ENCODE measurements around the gene GJA10.
"Not testable (repeated sequence)": the region's sequence is repeated elsewhere in the genome, so short reads cannot be mapped to it uniquely, and the experiment has no call there.

Gene GJA10

GRCh38 chr6:89894169-89894568, at the start of gene GJA10:
GJA10 (plus strand) TSS chr6:89894469; CDS start chr6:89894469, 0 bp downstream.
- DNase-seq = no peak

GRCh38 chr6:89847513-89847912, 46.8 kb upstream of the GJA10 start:
- DNase-seq = not testable (repeated sequence)

DNA sequence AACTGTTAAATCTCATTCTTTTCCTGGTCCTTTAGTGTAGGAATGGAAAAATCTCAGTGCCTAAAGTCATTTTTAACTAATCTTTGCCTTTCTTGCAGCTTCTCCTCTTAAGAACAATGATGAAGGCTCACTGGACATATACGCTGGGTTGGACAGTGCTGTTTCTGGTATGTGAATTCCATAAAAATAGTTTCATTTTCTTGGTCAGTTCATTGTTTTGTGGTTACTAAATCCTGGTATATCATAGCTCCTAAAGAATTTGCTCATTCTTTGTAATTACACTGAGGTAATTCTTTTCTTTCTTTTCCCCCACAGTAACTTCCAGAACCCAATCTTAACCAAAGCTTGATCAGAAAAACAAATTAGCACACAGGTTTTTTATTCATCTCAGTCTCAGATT, 41.2 kb upstream of the GJA10 start:
- DNase-seq = no peak

- no peak for DNase-seq
These were observed 36.2 kb upstream of the GJA10 start for GRCh38 chr6:89858041-89858440.

DNA sequence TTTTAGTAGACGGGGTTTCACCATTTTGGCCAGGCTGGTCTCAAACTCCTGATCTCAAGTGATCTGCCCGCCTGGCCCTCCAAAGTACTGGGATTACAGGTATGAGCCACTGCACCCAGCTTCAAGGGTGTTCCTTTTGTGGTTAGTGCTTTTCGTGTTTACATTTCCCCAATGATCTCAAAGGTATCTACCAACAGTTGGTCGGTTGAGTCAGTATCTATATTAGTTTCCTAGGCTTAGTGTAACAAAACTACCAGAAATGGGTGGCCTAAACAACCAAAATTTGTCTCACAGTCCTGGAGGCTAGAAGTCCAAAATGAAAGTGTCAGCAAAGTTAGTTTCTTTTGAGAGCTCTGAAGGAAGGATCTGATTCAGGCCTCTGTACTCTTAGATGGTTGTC, 34.5 kb upstream of the GJA10 start:
- DNase-seq = no peak

DNA sequence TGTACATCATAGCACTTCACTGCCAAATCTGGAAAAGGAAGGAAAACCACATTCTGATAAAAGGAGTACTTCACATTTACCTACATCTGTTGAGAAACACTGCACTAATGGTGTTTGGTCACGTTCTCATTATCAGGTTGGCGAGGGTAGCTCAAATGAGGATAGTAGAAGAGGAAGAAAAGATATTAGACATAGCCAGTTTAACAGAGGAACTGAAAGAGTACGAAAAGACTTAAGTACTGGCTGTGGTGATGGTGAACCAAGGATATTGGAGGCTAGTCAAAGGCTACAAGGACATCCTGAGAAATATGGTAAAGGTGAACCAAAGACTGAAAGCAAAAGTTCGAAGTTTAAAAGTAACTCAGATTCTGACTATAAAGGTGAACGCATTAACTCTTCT, 32.0 kb upstream of the GJA10 start:
- DNase-seq = no peak

GRCh38 chr6:89862698-89863097, 31.6 kb upstream of the GJA10 start:
- DNase-seq = no peak

- DNase-seq = no peak
These were observed 28.1 kb upstream of the GJA10 start for GRCh38 chr6:89866024-89866678.

DNA sequence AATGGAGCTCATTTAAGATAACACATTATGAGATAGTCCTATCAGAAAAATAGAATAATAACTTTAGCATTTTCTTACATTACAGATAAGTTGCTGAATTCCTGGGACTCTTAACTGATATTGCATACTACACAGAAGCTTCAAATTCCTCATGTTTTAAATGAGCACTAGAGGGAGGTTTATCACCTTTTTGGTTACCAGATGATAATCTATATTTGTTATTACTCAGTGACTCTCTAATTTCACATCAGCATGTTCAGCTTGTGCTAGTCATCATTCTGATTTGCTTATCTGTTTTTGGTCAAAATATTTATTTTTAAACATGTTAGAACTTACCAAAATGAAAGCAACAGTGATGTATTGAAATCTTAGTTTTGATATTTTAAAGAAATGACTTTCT, 20.5 kb upstream of the GJA10 start:
- DNase-seq = no peak

GRCh38 chr6:89874438-89874837, 19.8 kb upstream of the GJA10 start:
- no peak for DNase-seq

- no peak for DNase-seq
These were observed 7.7 kb upstream of the GJA10 start for GRCh38 chr6:89886378-89887120.

DNA sequence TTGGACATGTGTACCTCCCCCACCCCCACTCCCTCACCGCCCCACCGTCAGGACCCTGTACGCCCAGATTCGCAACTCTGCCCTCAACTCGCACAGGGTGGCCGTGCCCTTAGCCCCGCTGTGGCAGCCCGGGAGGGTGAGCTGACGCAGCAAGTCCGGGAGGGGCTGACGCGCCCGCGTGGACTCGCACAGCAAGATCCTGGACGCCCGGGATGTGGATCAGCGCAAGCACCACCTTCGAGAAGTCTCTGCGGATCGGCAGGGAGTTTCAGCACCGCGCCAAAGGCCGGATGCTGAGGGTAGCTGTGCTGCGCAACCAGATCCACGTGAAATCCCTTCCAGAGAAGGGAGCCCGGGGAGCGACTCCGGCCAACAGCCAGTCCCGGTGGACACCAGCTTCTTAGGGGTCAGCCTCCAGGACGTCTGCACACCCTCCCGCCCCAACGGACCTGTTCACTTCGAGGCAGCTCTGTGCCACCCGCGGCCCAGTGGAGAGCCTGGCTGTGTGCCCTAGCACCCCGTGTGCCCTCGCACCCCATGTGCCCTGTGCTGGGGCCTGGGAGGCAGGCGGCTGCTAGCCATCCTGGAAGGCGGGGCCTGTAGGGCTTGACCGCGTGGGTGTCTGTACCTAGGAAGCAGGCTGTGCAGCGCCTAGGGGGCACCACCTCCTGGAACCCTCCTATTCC, 6.7 kb upstream of the GJA10 start:
- no peak for DNase-seq

GRCh38 chr6:89888138-89888514, 6.1 kb upstream of the GJA10 start:
- DNase-seq = no peak

DNA sequence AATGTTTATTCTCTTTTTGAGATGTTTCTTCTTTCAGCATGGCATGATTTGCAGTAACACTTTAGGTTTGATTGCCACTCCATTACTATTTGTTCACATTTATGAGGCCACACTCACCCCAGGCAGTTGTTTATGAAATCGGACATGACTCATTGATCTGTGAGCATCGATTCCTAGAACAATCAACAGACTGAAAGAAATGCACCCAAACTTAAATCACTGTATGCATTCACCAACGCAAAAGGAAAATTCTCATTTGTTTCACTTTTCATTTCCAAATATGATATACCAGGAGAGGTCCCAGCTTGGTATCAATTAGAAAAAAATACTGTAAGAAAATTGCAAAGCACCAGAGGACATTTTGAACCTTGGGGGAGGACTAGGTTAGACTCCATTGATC, 5.4 kb upstream of the GJA10 start:
- no peak for DNase-seq

DNA sequence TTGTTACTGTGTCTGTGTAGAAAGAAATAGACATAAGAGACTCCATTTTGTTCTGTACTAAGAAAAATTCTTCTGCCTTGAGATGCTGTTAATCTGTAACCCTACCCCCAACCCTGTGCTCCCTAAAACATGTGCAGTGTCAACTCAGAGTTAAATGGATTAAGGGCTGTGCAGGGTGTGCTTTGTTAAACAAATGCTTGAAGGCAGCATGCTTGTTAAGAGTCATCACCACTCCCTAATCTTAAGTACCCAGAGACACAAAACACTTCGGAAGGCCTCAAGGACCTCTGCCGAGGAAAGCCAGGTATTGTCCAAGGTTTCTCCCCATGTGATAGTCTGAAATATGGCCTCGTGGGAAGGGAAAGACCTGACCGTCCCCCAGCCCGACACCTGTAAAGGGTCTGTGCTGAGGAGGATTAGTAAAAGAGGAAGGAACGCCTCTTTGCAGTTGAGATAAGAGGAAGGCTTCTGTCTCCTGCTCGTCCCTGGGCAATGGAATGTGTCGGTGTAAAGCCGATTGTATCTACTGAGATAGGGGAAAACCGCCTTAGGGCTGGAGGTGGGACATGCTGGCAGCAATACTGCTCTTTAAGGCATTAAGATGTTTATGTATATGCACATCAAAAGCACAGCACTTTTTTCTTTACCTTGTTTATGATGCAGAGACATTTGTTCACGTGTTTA, 3.3 kb upstream of the GJA10 start:
- DNase-seq = not testable (repeated sequence)

DNA sequence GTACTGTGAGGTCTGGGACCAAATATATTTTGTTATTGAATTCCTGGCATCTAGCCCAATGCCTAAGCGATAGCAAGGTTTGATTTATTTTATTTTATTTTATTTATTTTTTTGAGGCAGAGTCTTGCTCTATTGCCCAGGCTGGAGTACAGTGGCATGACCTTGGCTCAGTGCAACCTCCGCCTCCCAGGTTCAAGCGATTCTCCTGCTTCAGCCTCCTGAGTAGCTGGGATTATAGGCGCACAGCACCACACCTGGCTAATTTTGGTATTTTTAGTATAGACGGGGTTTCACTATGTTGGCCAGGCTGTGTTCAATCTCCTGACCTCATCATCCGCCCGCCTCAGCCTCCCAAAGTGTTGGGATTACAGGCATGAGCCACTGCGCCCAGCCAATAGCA, 1.7 kb upstream of the GJA10 start:
- not testable (repeated sequence) for DNase-seq

GRCh38 chr6:89895276-89895874, 1.1 kb downstream of the GJA10 start:
- DNase-seq = no peak

GRCh38 chr6:89910001-89910901, 16.0 kb downstream of the GJA10 start:
- DNase-seq = not testable (repeated sequence)

GRCh38 chr6:89910902-89911240, 16.6 kb downstream of the GJA10 start:
- no peak for DNase-seq

DNA sequence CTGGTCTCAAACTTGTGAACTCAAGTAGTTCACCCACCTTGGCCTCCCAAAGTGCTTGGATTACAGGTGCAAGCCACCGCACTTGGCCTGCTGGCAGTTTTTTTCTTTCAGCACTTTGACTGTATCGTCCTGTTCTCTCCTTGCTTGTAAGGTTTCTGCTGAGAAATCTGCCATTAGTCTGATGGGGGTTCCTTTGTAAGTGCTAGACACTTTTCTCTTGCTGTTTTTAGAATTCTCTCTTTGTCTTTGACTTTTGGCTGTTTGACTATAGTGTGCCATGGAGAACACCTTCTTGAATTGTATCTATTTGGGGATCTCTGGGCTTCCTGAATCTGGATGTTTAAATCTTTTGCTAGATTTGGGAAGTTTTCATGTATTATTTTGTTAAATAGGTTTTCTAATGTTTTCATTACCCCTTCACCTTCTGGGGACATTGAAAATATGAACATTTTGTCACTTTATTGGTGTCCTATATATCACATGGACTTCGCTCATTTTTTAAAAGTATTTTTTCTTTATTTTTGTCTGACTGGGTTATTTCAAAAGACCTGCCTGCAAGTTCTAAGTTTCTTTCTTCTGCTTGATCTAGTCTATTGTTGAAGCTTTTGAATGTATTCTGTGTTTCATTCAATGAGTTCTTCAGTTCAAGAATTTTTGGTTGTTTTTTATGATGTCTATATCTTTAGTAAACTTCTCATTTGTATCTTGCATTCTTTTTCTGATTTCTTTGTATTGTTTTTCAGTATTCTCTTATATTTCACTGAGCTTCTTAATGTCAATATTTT, 22.1 kb downstream of the GJA10 start:
- DNase-seq = no peak

DNA sequence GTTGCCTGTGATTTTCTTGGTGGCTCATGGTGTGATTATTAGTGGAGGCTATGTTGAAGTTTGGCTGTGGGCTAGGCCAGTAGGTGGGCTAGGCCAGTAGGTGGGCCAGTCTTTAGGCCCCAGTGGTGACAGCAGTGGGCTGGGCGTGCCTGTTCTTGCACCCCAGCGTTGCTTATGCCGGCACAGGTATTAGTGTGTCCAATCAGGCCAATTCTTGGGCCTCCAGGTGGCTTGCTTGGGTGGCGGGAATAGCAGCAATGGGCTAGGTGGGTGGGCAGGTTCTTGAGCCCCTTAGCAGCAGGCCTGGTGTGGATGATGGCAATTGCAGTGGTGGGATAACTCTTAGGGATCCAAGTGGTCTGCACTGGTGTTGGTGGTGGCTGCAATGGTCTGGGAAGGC, 22.9 kb downstream of the GJA10 start:
- no peak for DNase-seq
